KMS-11 (cell line): Measurements from ENCODE around the gene ERAS.
"Not testable (repeated sequence)": the region's sequence is repeated elsewhere in the genome, so short reads cannot be mapped to it uniquely, and the experiment has no call there.

Experiments used
- H2AFZ ChIP-seq: fragments of 200-600 bp; sonication (generic); 2 replicates; pipeline ENCODE4 v1.6.1; 2016; ENCODE audit warnings: antibody characterized with exemption, mixed run types, low read depth
- H3K27ac ChIP-seq: fragments of 200-600 bp; sonication (generic); 2 replicates; pipeline ENCODE4 v1.6.1; 2016; ENCODE audit warnings: mild to moderate bottlenecking, mixed run types
- H3K27me3 ChIP-seq: fragments of 200-600 bp; sonication (generic); 2 replicates; pipeline ENCODE4 v1.6.1; 2017; ENCODE audit warnings: mild to moderate bottlenecking, low read depth, mixed run types, moderate library complexity; ENCODE audit not compliant: insufficient read depth
- H3K36me3 ChIP-seq: fragments of 200-600 bp; sonication (generic); 2 replicates; pipeline ENCODE4 v1.6.1; 2017; ENCODE audit warnings: mild to moderate bottlenecking, mixed run types; ENCODE audit not compliant: insufficient read depth
- H3K4me1 ChIP-seq: fragments of 200-600 bp; sonication (generic); 2 replicates; pipeline ENCODE4 v1.6.1; 2016; ENCODE audit warnings: mild to moderate bottlenecking, low read depth, mixed run types; ENCODE audit not compliant: poor library complexity, severe bottlenecking
- H3K4me2 ChIP-seq: fragments of 200-600 bp; sonication (generic); 2 replicates; pipeline ENCODE4 v1.7.0; 2016; ENCODE audit warnings: mild to moderate bottlenecking, mixed run types
- H3K4me3 ChIP-seq: fragments of 200-600 bp; sonication (generic); IDR thresholded peaks from 2 replicates; pipeline ENCODE4 v1.6.1; 2017; ENCODE audit warnings: low read depth, low read length, mixed read lengths; ENCODE audit not compliant: insufficient read depth
- H3K79me2 ChIP-seq: fragments of 200-600 bp; sonication (generic); 2 replicates; pipeline ENCODE4 v1.6.1; 2016; ENCODE audit warnings: low read depth, mixed run types; ENCODE audit not compliant: insufficient read depth
- H3K9ac ChIP-seq: fragments of 200-600 bp; sonication (generic); 2 replicates; pipeline ENCODE4 v1.6.1; 2016; ENCODE audit warnings: mild to moderate bottlenecking, mixed run types
- H4K20me1 ChIP-seq: fragments of 200-600 bp; sonication (generic); 2 replicates; pipeline ENCODE4 v1.6.1; 2016; ENCODE audit warnings: mild to moderate bottlenecking, mixed run types; ENCODE audit not compliant: insufficient read depth
- CTCF ChIP-seq: fragments of 200-600 bp; sonication (generic); conservative IDR thresholded peaks from 2 replicates; pipeline ENCODE4 v1.6.1; 2017; ENCODE audit warnings: low read depth, mild to moderate bottlenecking, antibody characterized with exemption, low read length, moderate library complexity, mixed read lengths

Gene ERAS

DNA sequence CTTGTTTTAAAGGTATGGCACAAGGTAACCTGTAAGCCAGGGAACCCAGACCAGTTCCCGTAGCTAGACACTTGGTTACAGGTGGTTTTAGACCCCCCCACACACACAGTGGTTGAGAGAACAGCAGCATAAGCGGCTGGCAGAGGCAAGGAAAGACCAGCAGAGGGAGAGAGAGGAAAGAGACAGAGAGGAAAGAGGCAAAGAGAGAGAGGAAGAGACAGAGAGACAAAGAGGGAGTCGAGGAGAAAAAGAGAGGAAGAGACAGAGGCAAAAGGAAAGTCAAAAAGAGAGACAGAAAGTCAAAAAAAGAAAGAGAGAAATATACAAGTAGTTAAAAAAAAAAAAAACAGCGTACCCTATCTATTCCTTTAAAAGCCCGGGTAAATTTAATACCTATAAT lies 28.6 kb downstream of the ERAS start:
- H3K4me1 ChIP-seq: no peaks in the 10 kb centered on the region
- no peak overlapping the region for H3K27ac ChIP-seq
- H3K79me2 ChIP-seq: no peaks in the 10 kb centered on the region
- H3K9ac ChIP-seq: no peak overlapping the region
- H2AFZ ChIP-seq: no peak overlapping the region
- H3K4me3 ChIP-seq: no peak overlapping the region
- TF ChIP-seq CTCF: no peak
- no peaks in the 10 kb centered on the region for H4K20me1 ChIP-seq
- no peaks in the 10 kb centered on the region for H3K27me3 ChIP-seq
- H3K36me3 ChIP-seq: no peaks in the 10 kb centered on the region
- no peak overlapping the region for H3K4me2 ChIP-seq

GRCh38 chrX:48864210-48864609 lies 37.9 kb downstream of the ERAS start:
- Histone ChIP-seq H3K4me1 (no peaks in the 10 kb centered on the region), H4K20me1 (no peaks in the 10 kb centered on the region), H3K27me3 (no peaks in the 10 kb centered on the region), H3K9ac (no peak overlapping the region), H3K4me2 (no peak overlapping the region), H3K36me3 (no peaks in the 10 kb centered on the region), H3K79me2 (no peaks in the 10 kb centered on the region), H3K4me3 (no peak overlapping the region), H2AFZ (no peak overlapping the region), H3K27ac (no peak overlapping the region)
- no peak for TF ChIP-seq CTCF

DNA sequence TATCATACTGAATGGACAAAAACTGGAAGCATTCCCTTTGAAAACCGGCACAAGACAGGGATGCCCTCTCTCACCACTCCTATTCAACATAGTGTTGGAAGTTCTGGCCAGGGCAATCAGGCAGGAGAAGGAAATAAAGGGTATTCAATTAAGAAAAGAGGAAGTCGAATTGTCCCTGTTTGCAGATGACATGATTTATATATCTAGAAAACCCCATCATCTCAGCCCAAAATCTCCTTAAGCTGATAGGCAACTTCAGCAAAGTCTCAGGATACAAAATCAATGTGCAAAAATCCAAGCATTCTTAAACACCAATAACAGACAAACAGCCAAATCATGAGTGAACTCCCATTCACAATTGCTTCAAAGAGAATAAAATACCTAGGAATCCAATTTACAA lies 45.7 kb downstream of the ERAS start:
- not testable (repeated sequence) for H3K27me3 ChIP-seq, H2AFZ ChIP-seq, H3K27ac ChIP-seq, H4K20me1 ChIP-seq, H3K4me3 ChIP-seq, H3K9ac ChIP-seq, H3K4me2 ChIP-seq, H3K36me3 ChIP-seq, H3K4me1 ChIP-seq, H3K79me2 ChIP-seq

- not testable (repeated sequence) for H3K27me3 ChIP-seq, H4K20me1 ChIP-seq, H3K4me1 ChIP-seq, H3K27ac ChIP-seq, H3K4me2 ChIP-seq, H2AFZ ChIP-seq, H3K4me3 ChIP-seq, H3K36me3 ChIP-seq, H3K9ac ChIP-seq, H3K79me2 ChIP-seq
Measured at GRCh38 chrX:48876944-48877343, 50.6 kb downstream of the ERAS start.
